Prostate gland (tissue), 2 donors: ENCODE results near the gene KLK12. TPM values are rescaled to one million over a fixed set of nuclear protein-coding genes. Genes with fewer than 3 reads are reported as not detected.

ENCODE experiments used
- DNase-seq: peaks from one replicate; pipeline ENCODE4 v3.0.0-alpha.2; 2019; ENCODE audit warnings: low spot score
- H3K27ac ChIP-seq, 2 donors: fragments of 200-600 bp; sonication (generic); 2 replicates each; pipeline ENCODE4 v1.5.1; 2017 to 2019
- H3K27me3 ChIP-seq: fragments of 200-600 bp; sonication (generic); replicated peaks from 2 replicates; pipeline ENCODE4 v1.5.1; 2019; ENCODE audit not compliant: insufficient read depth
- H3K36me3 ChIP-seq, 2 donors: fragments of 200-600 bp; sonication (generic); 1 replicate in 1 of 2; 2 replicates in 1 of 2; pipeline versions ENCODE4 v1.5.1 to v1.8.1; 2017 to 2019
- H3K4me1 ChIP-seq: fragments of 200-600 bp; sonication (generic); replicated peaks from 2 replicates; pipeline ENCODE4 v1.5.1; 2019
- H3K4me3 ChIP-seq, 2 donors: fragments of 200-600 bp; sonication (generic); 2 replicates each; pipeline ENCODE4 v1.5.1; 2017 to 2019
- H3K9me3 ChIP-seq: fragments of 200-600 bp; sonication (generic); 2 replicates; pipeline ENCODE4 v1.5.1; 2017
- POLR2A ChIP-seq: fragments of 450-650 bp; IDR thresholded peaks from one replicate; pipeline ENCODE4 v1.6.1; 2016; ENCODE audit warnings: antibody characterized with exemption, mild to moderate bottlenecking
- POLR2AphosphoS5 ChIP-seq: sonication (generic); formaldehyde crosslinking; IDR thresholded peaks from one replicate; pipeline ENCODE4 v1.6.1; 2017; ENCODE audit warnings: antibody characterized with exemption
- WGBS: methylation state at CpG from one replicate; pipeline ENCODE4 v1.1.5; 2018; 5-methylcytosine and 5-hydroxymethylcytosine counted together
- intact Hi-C: fragments of 100-400 bp; cut with DNase I; formaldehyde crosslinking; loops from one replicate; pipeline ENCODE4 v1.14.2; 2022
- total RNA-seq, 2 donors: library from RNA; depleted of rRNA; stranded (reverse); fragments of >200 nt; gene quantifications; one replicate each; pipeline ENCODE4 v1.1.0, GENCODE V29; 2016
- TF ChIP-seq, protein P1 (sequence below), 4 experiments: fragments of 200-600 bp in 2 of 4; fragments of 450-650 bp in 2 of 4; sonication (generic) in 2 of 4; IDR thresholded peaks; 1 replicate in 3 of 4; 2 replicates in 1 of 4; pipeline ENCODE4 v1.5.1; 2016 to 2019; ENCODE audit warnings: antibody characterized with exemption in 4 of 4, mild to moderate bottlenecking in 2 of 4, moderate library complexity in 2 of 4

KLK12 gene
- total RNA-seq, 2 donors from 2014 or later, result 0.73 TPM; not detected in 1

DNA sequence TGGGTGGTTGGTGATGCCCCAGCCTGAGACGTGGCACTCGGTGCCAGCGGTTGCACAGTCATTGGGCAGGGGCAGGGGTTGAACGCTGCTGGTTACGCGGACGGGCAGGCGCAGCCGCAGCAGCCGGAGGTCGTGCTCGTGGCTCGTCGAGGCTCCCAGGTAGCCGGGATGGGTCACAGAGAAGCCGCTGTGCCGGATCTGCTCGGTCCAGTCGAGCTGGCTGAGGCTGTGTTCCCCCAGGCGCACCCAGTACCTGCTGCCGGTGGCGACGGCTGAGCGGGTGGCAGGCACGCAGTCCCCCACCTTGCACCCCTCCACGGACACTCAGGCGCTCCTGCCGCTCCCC lies 2.9 kb downstream of the KLK12 start:
- TF ChIP-seq, protein P1, sequence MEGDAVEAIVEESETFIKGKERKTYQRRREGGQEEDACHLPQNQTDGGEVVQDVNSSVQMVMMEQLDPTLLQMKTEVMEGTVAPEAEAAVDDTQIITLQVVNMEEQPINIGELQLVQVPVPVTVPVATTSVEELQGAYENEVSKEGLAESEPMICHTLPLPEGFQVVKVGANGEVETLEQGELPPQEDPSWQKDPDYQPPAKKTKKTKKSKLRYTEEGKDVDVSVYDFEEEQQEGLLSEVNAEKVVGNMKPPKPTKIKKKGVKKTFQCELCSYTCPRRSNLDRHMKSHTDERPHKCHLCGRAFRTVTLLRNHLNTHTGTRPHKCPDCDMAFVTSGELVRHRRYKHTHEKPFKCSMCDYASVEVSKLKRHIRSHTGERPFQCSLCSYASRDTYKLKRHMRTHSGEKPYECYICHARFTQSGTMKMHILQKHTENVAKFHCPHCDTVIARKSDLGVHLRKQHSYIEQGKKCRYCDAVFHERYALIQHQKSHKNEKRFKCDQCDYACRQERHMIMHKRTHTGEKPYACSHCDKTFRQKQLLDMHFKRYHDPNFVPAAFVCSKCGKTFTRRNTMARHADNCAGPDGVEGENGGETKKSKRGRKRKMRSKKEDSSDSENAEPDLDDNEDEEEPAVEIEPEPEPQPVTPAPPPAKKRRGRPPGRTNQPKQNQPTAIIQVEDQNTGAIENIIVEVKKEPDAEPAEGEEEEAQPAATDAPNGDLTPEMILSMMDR (IDR thresholded peaks at IDR 0.05), result no peak
- TF ChIP-seq POLR2A (no peak), POLR2AphosphoS5 (no peak)
- no peaks in the 10 kb centered on the region for H3K4me1 ChIP-seq
- intact Hi-C loops, result no loop called here
- 93% methylated on average over 21 of the region's 28 CpGs for WGBS
- H3K9me3 ChIP-seq, result no peaks in the 10 kb centered on the region
- no peak for DNase-seq
- H3K27me3 ChIP-seq, result no peaks in the 10 kb centered on the region
- no peaks in the 10 kb centered on the region for H3K36me3 ChIP-seq
- H3K4me3 ChIP-seq, result no peak overlapping the region
- H3K27ac ChIP-seq, result no peak overlapping the region

DNA sequence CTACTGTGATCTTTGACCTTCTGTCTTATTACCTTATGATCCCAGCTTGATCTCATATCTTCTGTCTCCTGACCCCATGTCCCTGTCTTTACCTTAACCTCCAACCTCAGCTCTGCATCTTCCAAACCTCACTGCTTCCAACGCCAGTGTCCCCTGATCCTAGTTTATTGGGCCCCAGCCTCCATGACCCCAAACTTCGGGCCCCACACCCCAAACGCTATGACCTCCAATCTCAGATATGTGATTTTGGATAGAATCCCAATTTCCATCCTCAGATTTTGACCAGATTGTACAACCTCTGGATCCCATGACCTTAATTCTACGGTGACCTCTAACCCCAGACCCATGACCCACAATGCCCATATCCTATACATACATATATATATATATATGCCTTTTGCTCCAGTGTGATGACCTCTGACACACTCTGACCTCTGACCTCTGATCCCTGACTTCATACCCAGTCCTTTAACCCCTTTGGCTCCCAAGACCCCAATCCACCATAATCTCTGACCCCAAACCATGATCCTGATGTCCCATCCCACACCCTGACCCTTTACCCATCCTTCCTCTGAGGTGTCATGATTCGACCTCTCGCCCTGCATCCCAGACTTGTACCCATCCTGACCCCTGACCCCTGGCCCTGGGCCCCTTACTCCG lies 3.5 kb downstream of the KLK12 start:
- TF ChIP-seq, protein P1 (IDR thresholded peaks at IDR 0.05), result no peak
- TF ChIP-seq POLR2A (no peak), POLR2AphosphoS5 (no peak)
- intact Hi-C loops, result no loop called here
- H3K27ac ChIP-seq, result no peak overlapping the region
- H3K9me3 ChIP-seq, result no peaks in the 10 kb centered on the region
- H3K4me1 ChIP-seq, result no peaks in the 10 kb centered on the region
- 90% methylated on average over 7 of the region's 7 CpGs for whole genome bisulfite sequencing
- no peaks in the 10 kb centered on the region for H3K36me3 ChIP-seq
- no peak overlapping the region for H3K4me3 ChIP-seq
- H3K27me3 ChIP-seq, result no peaks in the 10 kb centered on the region
- DNase-seq, result no peak

DNA sequence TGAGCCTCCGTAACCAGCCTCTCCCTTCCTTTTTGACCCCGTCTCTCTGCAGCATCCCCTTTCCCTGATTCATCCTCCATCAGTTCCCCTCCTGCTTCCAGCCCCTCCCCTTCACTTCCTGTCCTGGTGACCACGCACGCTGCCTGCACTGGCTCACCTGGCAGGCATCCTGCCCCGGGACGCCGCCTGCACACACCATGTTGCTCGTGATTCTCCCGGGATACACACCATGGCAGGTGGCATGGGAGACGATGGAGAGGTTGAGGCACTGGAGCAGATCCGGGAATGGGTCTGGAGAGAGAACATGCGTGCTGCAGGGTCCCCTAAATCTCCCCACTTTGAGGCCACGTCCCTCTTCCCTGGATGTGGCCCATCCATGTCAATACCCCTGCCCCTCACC lies 4.2 kb downstream of the KLK12 start:
- DNase-seq, result no peak
- H3K27me3 ChIP-seq, result no peaks in the 10 kb centered on the region
- 84% methylated on average over 13 of the region's 13 CpGs for WGBS

DNA sequence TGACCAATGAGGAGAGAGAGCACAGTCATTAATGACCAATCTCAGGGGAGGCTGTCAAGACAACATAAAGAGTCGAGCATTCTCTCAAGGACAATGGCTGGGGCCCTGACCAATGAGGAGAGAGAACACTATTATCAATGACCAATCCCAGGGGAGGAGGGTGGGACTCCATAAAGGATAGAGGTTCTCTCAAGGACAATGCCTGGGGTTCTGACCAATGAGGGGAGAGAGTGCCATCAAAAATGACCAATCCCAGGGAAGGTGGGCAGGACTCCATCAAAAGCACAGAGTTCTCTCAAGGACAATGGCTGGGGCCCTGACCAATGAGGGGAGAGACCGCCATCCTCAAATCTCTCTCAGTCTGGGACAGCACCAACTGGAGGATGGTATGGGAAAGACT lies 5.1 kb downstream of the KLK12 start:
- no peaks in the 10 kb centered on the region for H3K36me3 ChIP-seq
- no peak overlapping the region for H3K4me3 ChIP-seq
- 89% methylated on average over 2 of the region's 2 CpGs for WGBS
- H3K4me1 ChIP-seq, result no peaks in the 10 kb centered on the region
- intact Hi-C loops, result no loop called here
- TF ChIP-seq POLR2A, result no peak
- no peak for TF ChIP-seq POLR2AphosphoS5
- TF ChIP-seq, protein P1 (IDR thresholded peaks at IDR 0.05), result no peak
- H3K9me3 ChIP-seq, result no peaks in the 10 kb centered on the region
- H3K27ac ChIP-seq, result no peak overlapping the region
- no peak for DNase-seq
- H3K27me3 ChIP-seq, result no peaks in the 10 kb centered on the region

More for the DNA sequence above, 4.2 kb downstream of the KLK12 start:
- Histone ChIP-seq H3K9me3 (no peaks in the 10 kb centered on the region), H3K4me3 (no peak overlapping the region), H3K36me3 (no peaks in the 10 kb centered on the region), H3K27ac (no peak overlapping the region), H3K4me1 (no peaks in the 10 kb centered on the region)
- intact Hi-C loops, result no loop called here
- TF ChIP-seq POLR2AphosphoS5 (no peak), POLR2A (no peak)
- TF ChIP-seq, protein P1 (IDR thresholded peaks at IDR 0.05), result no peak

DNA sequence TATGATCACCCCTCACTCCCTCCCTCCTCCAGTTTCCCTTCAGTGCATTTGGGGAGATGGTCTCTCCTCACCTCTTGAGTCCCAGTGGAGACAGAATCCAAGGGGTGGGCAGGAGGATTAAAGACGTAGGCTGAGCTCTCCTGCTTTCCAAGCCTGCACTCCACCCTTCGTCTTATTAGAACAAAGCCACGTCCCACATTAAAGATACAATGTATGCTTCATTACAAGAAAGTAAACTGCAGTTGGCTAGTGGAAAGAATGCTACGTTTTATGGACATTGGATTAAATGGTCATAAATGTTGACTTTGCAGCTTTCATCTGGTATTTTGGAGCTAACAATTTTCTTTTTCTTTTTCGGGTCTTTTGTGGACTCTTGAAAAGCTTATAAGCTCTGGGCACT lies 6.9 kb downstream of the KLK12 start:
- intact Hi-C loops, result no loop called here
- no peak for DNase-seq
- WGBS, result 14% methylated on average over 5 of the region's 5 CpGs
- H3K4me1 ChIP-seq, result no peaks in the 10 kb centered on the region
- no peaks in the 10 kb centered on the region for H3K36me3 ChIP-seq
- peak overlapping the region; percentile 83 to 86 for H3K27ac ChIP-seq
- H3K27me3 ChIP-seq, result no peaks in the 10 kb centered on the region
- peak; percentile 57 for TF ChIP-seq POLR2AphosphoS5
- no peak for TF ChIP-seq POLR2A
- TF ChIP-seq, protein P1 (IDR thresholded peaks at IDR 0.05), result peak in 1 of 4 experiments; percentile 5
- H3K9me3 ChIP-seq, result no peaks in the 10 kb centered on the region
- peak overlapping the region; percentile 36 to 38 for H3K4me3 ChIP-seq
